Measurements from ENCODE around the gene SORCS2.
"Not testable (repeated sequence)": the region's sequence is repeated elsewhere in the genome, so short reads cannot be mapped to it uniquely, and the experiment has no call there.

SORCS2 gene

DNA sequence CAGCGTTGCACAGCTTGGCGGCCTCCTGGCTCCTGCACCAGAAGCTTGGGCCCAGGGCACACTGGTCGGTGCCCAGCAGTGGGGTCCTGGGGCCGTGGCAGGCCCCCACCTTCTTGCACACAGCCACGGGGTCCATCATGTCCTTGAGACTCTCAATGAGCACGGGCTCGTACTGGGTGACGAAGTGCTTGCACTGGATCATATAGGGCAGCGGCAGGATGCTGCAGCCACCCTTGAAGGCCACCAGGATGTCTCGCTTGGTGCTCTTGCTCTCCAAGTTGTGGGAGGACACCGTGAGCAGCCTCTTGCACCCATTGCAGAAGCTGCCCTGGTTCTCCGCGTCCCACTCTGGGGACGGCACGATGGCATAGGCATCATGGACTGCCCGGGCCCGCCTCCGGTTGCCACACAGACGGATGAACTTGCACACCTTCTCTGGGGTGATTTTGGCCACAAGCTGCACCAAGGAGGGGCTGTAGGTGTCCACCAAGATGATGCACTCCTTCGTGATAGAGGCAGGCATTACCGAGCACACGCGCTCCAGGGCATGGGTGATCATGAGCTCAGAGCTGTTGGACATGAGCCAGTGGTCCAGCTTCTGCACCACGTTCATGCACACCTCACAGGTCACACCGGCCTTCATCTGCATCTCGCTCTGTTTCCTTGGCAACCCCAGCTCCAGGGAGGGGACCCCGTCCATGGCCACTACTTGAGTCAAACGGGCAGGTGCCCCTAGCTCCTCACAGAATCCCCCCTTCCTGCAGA, 241.2 kb downstream of the SORCS2 start:
- in situ Hi-C loops (cut with HindIII; ENCODE audit: low sequenced_read_pairs) = no loop called here

DNA sequence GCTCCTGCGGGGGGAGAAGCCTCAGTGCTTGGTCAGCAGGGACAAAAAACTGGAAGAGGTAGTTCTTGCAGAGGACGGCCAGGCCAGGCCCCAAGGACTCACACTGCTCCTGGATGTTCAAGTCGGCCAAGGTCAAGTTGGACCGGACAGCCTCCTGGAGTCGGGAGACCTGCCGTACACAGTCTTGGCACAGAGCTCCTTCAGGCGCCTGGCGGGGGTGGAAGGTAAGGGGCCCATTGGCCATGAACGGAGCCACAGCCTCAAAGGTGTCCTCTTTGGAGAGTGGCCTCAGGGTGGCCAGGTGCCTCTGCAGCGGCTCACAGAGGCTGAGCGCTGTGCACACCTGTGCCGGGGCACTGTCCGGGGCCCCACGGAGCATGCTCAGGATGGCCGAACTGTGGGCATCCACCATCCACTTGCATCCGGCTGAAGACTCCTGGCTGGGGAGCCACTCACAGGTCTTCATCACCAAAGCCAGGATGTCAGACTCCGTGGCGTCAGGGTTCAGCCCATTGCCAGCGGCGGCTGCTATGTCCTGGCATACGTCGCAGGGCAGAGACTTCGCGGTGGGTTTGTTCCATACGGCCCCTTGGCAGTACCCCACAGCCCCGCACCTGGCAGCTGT, 241.9 kb downstream of the SORCS2 start:
- in situ Hi-C loops (cut with HindIII; ENCODE audit: low sequenced_read_pairs) = no loop called here

DNA sequence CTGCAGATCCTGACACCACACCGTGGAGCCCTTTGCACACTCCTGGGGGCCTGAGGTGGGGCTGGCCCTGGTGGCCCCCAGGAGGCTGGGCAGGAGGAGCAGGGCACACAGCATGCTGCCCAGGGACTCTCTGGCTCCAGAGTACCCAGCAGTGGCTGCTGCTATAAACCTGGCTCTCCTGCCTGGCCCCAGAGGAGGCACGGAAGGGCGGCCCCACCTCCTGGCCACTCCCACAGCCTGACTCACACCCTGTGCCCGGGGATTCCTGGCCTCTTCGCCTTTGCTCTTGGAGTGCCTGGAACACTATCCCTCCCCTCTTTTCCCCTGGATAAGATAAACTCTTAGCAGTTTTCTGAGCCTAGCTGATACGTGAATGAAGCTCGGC, 242.4 kb downstream of the SORCS2 start, which contains the start of gene PSAPL1:
TSS of gene PSAPL1 (minus strand) at position 165 of the 385 bp plus-strand sequence. CDS start at position 114, 51 bp downstream.
- in situ Hi-C loops (cut with HindIII; ENCODE audit: low sequenced_read_pairs) = no loop called here

DNA sequence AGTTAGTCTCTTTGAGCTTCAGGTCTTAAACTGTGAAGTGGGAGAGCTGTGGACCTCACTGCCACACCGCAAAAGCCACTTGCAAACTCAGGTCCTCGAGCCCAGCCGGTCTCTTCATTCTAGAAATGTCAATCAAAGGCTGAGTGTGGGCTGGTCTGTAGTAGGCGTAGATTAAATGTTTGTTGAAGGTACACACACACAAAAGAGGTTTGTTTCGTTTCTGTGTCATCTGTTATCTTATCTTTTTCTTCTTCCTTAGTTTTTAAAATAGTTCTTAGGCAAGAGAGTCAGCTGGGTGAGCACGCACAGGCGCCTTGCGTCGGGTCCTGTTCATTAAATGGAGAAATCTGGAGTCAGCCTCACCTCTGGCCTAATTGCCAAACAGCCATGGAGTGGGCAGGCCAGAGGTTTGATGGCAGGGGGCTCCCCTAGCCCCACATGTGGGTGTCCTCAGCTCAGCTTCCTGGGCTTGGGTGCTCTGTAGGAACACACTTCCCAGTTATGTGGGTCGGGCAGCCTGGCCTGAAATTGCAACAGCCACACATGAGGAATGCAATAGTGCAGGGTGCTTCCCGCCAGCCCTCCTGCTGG, 243.2 kb downstream of the SORCS2 start:
- in situ Hi-C loops (cut with HindIII; ENCODE audit: low sequenced_read_pairs) = no loop called here

DNA sequence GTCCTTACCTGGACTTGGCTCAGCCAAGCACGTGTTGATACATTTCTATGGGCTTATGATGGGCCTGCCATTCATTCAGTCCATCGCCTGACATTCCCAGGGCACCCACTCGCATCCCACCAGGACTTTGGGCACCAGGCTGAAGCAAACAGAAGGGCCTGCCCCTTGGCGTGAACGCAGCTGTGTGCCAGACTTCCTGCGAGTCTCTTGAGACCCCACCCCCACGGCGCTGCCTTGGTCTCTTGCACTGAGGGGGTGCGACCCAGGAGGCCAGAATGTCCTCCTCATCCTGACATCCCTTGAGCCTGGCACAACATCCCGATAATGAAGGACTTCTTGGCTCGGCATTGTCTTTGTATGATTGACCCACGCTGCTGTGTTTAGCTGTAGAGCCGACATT, 243.9 kb downstream of the SORCS2 start:
- in situ Hi-C loops (cut with HindIII; ENCODE audit: low sequenced_read_pairs) = no loop called here

DNA sequence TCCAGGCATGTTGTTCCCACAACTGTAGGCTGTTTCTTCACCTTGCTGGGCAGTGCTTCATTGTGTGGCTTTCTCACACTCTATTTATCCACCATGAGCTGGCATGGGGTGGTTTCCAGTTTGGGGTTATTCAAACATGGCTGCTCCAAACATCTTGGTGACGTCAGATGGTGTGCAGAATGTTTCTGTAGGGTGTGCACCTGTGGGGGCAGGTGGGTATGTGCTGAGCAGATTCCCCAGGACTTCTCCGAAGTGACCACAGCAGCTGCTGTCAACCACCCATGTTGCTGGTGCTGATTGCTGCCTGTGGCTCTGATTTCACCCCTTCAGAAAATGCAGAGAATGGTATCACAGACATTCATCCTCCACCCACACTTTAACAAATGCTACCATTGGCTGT, 247.4 kb downstream of the SORCS2 start:
- in situ Hi-C loops (cut with HindIII; ENCODE audit: low sequenced_read_pairs) = no loop called here

DNA sequence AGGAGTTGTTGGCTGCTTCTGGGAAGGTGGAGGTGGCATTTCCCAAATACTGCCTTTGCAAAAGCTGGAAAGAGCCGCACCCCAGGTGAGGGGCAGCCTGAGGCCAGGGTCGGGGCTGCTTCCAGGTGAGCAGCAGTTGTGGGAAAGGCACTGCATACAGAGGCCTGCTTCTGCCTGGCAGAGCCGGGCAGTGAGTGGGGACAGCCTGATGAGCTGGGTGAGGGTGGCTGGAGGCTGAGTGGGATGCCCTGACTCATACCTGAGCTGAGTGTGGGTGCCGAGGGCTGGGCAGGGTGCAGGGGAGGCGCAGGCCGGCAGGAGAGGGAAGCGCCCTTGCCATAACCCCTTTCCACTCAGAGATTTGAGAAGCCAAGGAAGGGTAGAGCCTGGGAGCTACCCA, 248.9 kb downstream of the SORCS2 start:
- in situ Hi-C loops (cut with HindIII; ENCODE audit: low sequenced_read_pairs) = no loop called here

DNA sequence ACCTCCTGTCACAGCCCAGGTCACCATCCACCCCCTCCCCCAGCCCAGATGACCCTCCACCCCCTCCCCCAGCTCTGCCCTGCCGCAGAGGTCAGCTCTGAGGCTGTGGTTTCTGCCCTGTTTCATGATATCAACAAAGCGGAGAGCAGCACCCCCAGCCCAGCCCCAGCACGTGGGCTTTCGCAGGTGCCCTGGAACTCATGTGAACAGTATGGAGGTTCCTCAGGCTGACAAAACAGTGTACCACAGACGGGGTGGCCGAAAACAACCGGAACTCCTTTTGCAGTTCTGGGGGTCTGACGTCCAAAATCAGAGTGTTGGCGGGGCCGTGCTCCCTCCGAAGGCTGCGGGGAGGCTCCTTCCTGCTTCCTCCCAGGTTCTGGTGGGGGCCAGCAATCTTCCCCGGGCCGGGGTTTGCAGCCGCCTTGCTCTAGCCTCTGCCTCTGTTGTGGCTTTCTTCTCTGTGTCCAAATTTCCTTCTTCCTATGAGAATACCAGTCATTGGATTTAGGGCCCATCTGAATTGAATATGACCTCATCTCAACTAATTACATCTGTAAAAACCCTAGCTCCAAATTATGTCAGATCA, 250.3 kb downstream of the SORCS2 start:
- in situ Hi-C loops (cut with HindIII; ENCODE audit: low sequenced_read_pairs) = no loop called here

DNA sequence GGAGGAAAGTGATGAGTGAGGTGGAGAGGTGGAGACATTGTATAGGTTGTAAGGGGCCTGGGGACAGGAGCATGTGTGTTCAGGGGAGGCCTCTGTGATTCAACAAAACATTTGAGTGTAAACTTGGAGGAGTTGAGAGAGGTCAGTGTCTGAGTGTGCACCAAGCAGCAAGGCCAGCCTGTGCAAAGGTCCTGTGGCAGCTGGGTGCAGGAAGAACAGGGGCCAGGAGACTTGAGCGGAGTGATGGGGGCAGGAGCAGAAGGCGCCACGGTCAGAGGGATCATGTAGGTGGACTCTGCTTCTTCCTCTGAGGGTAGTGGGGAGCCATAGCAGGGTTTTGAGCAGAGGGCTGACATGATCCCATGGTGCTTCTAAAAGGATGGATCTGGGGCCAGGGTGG, 252.0 kb downstream of the SORCS2 start:
- in situ Hi-C loops (cut with HindIII; ENCODE audit: low sequenced_read_pairs) = no loop called here

DNA sequence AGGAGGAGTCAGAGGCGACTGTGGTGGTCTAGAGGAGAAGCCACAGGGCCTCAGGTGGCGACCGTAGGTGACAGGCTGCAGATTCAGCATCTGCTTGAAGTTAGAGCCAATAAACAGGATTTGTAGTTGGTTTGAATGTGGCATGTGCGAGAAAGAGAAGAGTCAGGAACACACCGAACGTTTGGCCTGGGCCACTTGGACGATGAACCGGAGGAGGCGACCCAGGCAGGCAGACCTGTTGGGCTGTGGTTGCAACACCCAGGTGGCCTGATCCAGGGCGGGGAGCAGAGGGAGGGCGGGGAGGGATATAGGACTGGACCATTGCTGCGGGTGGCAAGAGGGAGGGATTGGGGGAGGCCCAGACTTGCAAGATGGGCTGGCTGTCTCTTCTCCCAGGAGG, 252.4 kb downstream of the SORCS2 start:
- in situ Hi-C loops (cut with HindIII; ENCODE audit: low sequenced_read_pairs) = no loop called here

DNA sequence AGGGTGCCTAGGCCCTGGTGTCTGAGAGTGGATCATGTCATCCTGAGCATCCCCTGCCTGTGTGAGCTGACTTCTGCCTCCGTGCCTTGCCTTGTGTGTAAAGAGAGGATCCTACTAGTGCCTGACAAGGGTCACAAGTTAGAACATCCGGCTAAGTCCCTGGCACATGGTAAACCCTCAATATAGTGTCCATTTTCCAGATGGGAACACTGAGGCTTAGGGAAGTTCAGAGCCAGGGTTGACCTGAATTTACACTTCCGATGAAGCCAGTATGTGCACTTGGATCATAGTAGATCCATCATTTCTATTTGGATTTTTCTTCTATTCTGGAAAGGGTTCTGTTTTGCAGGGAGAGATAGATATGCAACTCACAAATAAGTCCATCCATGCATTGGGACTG, 254.9 kb downstream of the SORCS2 start:
- in situ Hi-C loops (cut with HindIII; ENCODE audit: low sequenced_read_pairs) = no loop called here

DNA sequence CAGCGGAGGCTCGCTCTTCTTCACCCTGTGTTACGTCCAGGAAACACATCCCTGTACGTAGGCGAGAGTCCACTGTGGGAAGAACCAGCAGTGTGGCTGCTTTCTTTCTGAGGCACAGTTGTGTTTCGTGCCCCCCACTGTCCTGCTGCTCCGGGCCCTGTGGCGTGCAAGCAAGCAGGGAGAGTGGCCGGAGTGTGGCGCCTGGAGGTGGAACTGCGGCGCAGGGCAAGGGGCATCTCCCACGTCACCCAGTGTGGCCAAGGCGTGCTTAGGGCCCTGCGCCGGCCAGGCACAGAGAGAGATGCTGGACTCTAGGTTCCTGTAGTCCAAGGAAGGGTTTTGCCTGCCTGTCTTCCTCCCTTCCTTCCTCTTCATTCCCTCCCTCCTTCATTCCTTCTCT, 255.7 kb downstream of the SORCS2 start:
- in situ Hi-C loops (cut with HindIII; ENCODE audit: low sequenced_read_pairs) = no loop called here

DNA sequence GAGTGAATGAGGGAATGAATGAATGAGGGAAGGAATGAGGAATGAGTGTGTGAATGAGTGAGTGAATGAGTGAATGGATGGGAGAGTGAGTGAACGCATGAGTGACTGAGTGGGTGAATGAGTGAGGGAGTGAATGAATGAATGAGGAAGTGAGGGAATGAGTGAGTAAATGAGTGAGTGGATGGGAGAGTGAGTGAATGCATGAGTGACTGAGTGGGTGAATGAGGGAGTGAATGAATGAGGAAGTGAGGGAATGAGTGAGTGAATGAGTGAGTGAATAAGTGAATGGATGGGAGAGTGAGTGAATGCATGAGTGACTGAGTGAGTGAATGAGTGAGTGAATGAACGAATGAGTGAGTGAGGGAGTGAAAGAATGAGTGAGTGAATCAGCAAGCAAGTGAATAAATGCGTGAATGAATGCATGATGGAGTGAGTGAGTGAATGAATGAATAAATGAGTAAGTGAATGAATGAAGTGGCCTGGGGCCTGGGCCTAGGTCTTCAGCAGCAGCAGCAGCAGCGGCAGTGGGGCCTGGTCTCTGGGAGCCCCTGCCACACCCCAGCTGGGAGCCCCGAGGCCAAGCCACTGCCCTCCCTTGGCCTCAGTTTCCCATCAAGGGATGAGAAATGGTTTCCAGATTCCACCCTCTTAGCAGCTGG, 258.6 kb downstream of the SORCS2 start:
- in situ Hi-C loops (cut with HindIII; ENCODE audit: low sequenced_read_pairs) = no loop called here

DNA sequence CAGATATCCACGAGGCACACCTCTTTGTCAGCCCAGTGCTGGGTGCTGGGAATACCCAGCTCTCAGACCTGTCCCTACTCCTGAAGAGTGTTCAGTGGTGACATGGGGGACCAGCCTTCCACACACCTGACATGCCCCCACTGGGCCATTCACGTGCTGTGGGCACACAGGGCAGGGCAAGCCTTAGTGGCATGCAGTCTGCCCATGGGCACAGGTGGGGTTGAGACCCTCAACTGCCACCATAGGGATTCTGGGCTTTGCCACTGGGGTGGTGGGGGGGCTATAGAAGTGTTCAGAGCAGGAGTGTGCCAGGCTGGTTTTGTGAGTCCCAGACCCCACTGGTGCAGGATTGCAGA, 259.1 kb downstream of the SORCS2 start:
- in situ Hi-C loops (cut with HindIII; ENCODE audit: low sequenced_read_pairs) = no loop called here

DNA sequence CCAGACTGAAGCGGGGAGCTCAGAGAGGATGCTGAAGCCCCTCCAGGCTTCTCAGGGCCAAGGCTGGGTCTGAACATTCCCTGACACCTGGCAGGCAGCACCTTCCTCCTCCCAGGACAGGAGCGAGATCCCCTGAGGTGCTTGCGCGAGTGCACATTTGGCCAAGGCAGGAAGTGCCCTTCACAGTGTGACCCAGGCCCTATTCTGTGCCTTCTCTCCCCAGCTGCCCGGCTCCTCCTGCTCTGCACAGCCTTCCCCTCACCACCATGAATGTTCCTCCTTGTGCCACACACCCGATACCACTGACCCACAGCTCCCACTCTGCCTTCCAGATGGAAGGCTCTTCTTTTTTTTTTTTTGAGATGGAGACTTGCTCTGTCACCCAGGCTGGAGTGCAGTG, 259.5 kb downstream of the SORCS2 start:
- in situ Hi-C loops (cut with HindIII; ENCODE audit: low sequenced_read_pairs) = no loop called here

DNA sequence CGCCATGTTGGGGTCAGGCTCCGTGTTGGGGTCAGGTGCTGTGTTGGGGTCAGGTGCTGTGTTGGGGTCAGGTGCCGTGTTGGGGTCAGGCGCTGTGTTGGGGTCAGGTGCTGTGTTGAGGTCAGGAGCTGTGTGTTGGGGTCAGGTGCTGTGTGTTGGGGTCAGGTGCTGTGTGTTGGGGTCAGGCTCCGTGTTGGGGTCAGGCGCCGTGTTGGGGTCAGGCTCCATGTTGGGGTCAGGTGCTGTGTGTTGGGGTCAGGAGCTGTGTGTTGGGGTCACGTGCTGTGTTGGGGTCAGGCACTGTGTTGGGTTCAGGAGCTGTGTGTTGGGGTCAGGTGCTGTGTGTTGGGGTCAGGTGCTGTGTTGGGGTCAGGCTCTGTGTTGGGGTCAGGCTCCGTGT, 260.5 kb downstream of the SORCS2 start:
- in situ Hi-C loops (cut with HindIII; ENCODE audit: low sequenced_read_pairs) = not testable (repeated sequence)

DNA sequence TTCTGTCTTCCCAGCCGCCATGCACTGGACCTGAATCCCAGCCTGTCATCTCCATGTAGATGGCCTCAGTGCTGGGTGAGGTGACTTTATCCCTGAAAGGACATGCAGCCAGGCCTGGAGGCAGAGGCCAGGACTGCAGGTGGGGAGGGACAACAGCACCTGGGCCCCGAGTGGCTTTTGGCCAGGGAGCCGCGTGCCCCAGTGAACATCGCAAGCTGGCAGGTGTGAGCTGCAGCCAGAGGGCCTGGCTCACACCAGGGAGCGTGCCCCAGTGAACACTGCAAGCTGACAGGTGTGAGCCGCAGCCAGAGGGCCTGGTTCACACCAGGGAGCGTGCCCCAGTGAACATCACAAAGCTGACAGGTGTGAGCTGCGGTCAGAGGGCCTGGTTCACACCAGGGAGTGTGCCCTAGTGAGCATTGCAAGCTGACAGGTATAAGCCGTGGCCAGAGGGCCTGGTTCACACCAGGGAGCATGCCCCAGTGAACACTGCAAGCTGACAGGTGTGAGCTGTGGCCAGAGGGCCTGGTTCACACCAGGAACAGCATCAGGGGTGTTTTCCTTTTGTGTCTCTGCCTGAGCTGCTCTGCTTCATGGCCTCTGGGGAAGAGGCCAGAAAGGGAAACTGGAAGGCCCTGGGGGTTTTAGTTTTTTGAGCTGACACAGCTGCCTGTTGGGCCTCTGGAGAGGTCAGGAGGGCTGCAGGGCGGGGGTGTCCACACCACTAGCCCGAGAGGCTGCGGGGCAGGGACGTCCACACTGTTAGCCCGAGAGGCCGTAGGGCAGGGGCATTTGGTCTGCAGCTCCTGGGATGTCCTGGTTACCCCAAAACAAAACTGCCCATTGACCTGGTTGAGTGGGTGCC, 265.1 kb downstream of the SORCS2 start:
- in situ Hi-C loops (cut with HindIII; ENCODE audit: low sequenced_read_pairs) = no loop called here

DNA sequence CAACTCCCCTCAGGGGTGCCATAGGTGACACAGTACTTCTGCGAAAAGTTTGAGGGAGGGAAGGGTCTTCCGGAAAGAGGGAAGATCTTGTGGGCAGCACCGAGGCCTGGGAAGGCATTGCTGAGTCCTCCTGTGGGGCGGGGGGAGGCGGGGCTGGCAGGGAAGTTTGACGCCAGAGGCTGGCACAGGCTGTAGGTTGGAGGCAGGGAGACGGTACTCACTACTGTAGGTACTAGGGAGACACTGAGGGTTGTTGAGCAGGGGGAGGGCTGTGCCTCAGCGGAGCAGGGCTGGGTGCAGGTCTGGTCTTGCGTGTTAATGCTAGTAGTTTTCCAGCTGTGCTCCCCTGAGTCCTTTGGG, 265.7 kb downstream of the SORCS2 start:
- in situ Hi-C loops (cut with HindIII; ENCODE audit: low sequenced_read_pairs) = no loop called here

DNA sequence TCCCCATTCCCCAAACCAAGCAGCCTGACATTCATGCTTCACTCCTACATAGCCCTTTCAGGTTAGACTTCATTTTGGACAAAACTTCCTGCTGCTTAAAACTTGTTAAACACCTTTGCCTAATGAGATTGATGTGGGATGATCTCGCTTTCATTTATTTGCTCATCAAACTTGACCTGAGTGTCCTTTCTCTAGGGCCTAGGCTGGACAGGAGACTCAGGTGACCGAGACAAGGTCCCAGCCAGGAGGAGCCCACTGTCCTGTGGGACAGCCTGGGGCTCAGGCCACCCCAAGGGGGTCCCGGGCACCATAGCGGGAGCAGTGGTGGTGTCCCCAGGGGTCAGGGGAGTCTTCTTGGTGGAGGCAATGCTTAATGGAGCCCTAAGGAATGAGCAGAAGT, 266.1 kb downstream of the SORCS2 start:
- in situ Hi-C loops (cut with HindIII; ENCODE audit: low sequenced_read_pairs) = no loop called here

DNA sequence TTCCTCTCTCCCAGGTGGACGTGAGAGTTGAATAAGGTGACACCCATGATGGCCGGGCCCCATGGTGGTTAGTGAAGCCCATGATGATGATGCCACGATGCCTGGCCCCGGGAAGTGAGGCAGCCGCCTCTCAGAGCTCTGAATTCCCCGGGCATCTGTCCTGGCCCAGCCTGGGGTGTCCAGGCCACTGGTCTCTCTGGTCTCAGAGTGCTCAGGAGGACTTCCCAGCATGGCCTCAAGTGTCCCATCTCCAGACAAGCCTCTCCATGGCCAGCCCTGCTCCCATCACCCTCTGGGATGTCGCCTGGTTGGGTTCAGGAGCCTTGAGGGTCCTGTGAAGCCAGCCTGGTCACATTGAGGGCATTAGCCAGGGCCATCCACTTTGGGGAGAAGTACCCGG, 267.1 kb downstream of the SORCS2 start:
- in situ Hi-C loops (cut with HindIII; ENCODE audit: low sequenced_read_pairs) = no loop called here

DNA sequence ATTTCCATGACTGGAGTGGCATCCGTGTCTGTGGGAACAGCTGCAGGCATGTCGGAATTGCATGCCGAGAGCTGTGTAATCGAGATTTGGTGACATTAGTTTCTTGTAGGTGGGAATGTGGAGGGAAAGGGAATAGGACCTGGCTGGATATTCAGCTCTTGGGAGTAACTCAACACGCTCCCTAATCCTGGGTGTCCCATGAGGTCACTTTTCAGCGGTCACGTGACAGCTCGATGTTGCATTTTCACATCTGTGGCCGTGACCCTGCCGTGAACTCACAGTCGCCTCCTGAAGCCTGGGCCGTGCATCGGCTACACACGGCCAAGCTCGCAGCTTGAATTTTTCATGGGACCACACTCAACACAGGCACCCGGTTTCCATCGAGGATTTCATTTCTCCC, 268.2 kb downstream of the SORCS2 start:
- in situ Hi-C loops (cut with HindIII; ENCODE audit: low sequenced_read_pairs) = no loop called here

Data from DLD1 (cell line).